NCI-H1436 (cell line): ENCODE results near the gene HBA2.
"Not testable (repeated sequence)": the region's sequence is repeated elsewhere in the genome, so short reads cannot be mapped to it uniquely, and the experiment has no call there.

ENCODE experiments used
- DNase-seq: peaks from one replicate; lab custom pipeline; 2025; lab: John Stamatoyannopoulos, UW

HBA2 gene

DNA sequence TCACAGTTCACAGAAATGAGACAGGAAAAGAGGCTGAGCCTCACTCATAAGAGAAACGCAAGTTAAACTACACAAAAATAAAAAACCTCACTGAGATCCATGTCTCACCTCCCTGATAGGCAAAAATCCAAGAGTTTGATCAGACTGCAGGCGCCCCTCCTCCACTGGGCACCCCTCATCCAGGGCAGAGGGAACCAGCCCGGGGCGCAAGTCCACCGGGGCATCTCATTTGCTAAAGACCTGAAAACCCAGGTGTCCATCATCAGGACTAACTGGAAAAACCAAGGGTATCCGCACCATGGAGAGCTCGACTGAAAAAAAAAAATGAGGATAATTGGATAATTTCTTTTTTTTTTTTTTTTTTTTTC, 17.7 kb upstream of the HBA2 start:
- DNase-seq, result no peak

DNA sequence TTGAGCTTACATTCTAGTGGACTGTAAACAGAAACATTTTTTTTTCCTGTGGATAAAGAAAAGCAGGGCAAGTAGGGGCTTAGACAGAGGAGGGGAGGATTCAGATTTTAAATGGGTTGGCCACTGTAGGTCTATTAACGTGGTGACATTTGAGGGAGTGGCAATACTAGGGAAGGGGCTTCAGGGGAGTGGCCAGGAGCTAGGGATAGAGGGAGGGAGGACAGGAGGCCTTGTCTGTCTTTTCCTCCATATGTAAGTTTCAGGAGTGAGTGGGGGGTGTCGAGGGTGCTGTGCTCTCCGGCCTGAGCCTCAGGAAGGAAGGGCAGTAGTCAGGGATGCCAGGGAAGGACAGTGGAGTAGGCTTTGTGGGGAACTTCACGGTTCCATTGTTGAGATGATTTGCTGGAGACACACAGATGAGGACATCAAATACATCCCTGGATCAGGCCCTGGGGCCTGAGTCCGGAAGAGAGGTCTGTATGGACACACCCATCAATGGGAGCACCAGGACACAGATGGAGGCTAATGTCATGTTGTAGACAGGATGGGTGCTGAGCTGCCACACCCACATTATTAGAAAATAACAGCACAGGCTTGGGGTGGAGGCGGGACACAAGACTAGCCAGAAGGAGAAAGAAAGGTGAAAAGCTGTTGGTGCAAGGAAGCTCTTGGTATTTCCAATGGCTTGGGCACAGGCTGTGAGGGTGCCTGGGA, 13.4 kb upstream of the HBA2 start:
- DNase-seq, result no peak

DNA sequence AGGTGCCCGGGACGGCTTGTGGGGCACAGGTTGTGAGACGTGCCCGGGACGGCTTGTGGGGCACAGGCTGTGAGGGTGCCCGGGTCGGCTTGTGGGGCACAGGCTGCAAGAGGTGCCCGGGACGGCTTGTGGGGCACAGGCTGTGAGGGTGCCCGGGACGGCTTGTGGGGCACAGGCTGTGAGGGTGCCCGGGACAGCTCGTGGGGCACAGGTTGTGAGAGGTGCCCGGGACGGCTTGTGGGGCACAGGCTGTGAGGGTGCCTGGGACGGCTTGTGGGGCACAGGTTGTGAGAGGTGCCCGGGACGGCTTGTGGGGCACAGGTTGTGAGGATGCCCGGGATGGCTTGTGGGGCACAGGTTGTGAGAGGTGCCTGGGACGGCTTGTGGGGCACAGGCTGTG, 12.4 kb upstream of the HBA2 start:
- DNase-seq, result not testable (repeated sequence)

DNA sequence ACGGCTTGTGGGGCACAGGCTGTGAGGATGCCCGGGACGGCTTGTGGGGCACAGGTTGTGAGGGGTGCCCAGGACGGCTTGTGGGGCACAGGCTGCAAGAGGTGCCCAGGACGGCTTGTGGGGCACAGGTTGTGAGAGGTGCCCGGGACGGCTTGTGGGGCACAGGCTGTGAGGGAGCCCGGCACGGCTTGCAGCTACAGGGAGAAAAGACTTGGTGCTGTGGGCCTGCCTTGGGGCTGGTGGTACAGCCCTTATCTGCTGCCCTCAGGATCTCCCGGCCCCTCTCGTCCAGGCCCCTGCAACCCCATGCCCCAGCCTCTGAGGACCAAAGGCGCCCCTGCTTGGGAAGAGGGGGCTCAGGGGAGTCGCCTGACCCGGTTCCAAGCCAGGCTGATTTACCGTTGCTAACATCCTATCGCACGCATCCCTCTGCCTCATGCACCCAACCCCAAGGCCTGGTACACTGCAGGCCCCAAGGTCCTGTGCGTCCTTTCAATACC, 11.9 kb upstream of the HBA2 start:
- DNase-seq, result no peak

DNA sequence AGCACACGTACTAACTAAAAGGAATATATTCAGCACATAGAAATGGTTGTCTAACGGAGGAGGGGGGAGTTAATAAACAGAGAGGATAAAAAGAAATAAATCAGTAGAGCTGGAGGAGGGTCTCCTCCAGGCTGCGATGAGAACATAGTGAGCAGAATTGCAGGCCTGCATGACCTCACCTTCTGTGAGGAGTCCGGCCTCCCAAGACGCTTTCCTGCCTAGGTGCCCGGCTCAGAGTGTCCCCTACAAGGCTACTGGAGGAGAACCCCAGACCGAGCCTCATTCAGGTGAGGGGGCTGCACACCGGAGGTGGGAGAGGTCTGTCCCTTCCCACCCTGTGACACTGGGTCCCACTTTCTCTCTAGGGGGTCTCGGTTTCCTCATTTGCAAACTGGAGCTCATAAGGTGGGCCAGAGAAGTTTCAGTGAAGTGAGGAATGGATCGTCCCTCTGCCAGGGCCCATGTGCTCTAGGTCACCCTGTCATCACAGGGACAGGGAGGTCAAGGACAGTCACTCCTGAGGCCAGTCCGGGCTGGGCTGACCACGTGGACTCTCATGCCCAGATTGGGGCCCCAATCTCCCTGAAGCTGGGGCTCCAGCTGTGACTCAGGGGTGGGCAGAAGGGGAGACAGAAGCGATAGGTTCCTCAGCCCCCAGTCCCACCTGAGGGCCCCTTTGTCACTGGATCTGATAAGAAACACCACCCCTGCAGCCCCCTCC, 10.2 kb upstream of the HBA2 start:
- DNase-seq, result no peak

DNA sequence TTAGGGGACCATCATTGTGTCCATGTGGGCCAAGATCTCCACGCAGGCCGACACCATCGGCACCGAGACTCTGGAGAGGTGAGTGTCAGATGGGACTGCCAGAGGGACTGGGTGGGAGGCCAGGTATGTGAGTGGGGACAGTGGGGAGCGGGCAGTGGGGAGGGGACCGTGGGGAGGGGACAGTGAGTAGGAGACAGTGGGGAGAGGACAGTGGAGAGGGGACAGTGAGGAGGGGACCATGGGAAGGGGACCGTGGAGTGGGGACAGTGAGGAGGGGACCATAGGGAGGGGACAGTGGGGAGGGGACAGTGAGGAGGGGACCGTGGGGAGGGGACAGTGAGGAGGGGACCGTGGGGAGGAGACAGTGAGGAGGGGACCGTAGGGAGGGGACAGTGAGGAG, 9.5 kb upstream of the HBA2 start:
- DNase-seq, result not testable (repeated sequence)

DNA sequence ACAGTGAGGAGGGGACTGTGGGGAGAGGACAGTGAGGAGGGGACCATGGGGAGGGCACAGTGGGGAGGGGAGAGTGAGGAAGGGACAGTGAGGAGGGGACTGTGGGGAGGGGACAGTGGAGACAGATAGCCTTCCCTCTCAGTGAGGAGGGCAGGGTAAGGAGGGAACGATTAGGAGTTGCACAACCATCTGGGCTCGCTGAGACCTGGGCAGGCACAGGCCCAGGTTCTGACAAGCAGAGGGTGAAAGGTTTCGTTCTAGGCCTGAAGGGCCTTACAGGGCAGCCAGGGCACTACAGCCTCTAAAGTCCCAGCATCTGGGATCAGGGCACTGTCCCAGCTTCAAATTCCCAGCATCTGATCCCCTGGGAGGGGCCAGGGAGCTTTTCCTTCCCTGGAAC, 9.0 kb upstream of the HBA2 start:
- DNase-seq, result not testable (repeated sequence)

DNA sequence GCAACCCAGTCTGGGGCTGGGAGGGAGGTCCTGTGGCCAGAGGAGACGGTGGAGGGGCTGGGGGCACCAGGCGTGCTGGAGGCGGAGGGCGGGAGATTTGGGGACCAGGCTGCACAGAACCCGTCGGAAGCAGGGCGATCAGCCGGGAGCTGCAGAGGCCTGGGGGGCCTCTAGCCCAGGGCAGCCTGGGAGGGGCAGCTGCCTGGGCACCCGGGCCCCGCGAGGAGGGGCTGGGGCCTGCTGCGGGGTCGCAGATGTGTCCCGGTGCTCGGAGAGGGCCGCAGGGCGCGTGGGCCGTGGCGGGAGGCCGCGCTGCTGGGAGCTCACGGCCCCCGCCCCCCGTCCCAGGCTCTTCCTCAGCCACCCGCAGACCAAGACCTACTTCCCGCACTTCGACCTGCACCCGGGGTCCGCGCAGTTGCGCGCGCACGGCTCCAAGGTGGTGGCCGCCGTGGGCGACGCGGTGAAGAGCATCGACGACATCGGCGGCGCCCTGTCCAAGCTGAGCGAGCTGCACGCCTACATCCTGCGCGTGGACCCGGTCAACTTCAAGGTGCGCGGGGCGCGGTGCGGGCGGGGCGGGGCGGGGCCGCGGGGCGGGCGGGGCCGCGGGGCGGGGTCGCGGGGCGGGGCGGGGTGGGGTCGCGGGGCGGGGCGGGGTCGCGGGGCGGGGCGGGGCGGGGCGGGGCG, 8.4 kb upstream of the HBA2 start:
- not testable (repeated sequence) for DNase-seq

DNA sequence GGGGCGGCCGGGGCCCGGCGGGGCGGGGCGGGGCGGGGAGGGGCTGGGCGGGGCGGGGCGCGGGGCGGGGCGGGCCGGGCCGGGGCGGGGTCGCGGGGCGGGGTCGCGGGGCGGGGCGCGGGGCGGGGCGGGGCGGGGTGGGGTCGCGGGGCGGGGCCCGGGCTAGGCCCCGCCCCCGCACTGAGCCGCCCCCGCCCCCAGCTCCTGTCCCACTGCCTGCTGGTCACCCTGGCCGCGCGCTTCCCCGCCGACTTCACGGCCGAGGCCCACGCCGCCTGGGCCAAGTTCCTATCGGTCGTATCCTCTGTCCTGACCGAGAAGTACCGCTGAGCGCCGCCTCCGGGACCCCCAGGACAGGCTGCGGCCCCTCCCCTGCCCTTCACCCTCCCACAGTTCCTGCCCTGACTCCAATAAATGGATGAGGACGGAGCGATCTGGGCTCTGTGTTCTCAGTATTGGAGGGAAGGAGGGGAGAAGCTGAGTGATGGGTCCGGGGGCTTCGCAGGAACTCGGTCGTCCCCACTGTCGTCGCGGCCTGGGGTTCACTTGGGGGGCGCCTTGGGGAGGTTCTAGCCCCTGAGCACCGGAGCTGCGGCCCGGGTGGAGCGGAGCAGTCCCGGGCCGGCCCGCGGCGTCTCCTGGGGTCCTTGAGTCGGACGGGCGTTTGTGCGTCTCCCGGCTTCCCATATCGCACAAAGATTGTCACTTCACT, 7.7 kb upstream of the HBA2 start:
- no peak for DNase-seq

DNA sequence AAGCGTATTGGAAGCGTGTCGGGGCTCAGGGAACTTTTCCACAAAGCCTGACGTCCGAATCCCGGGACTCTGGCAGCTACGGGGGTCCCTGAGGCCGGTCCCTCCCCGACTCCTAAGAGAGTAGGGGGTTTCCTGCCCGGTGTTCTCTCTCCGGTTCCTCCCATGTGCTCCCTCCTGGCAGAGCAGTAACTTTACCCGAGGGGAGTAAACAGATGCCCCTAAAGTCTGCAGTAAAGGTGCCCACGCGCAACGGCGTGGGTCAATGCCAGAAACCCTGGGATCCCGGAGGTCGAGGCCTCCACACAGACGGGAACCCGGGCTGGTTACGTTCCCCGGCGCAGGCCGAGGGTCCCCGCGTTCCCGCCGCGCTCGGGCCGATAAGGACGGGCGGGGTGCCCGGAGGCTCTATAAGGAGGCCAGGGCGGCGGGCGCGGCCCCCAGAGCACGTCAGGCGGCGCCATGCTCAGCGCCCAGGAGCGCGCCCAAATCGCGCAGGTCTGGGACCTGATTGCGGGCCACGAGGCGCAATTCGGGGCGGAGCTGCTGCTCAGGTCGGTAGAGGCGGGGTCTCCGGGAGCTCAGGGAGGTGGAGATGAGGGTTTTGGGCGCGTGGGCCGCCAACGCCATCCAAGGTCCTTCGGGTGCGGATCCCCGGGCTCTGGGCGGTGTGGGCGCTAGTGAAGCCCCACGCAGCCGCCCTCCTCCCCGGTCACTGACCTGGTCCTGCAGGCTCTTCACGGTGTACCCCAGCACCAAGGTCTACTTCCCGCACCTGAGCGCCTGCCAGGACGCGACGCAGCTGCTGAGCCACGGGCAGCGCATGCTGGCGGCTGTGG, 6.9 kb upstream of the HBA2 start, which contains the start of gene HBM:
Gene HBM (plus strand): TSS at position 440 of the 836 bp plus-strand sequence. CDS start 20 bp downstream, at position 460.
- no peak for DNase-seq

DNA sequence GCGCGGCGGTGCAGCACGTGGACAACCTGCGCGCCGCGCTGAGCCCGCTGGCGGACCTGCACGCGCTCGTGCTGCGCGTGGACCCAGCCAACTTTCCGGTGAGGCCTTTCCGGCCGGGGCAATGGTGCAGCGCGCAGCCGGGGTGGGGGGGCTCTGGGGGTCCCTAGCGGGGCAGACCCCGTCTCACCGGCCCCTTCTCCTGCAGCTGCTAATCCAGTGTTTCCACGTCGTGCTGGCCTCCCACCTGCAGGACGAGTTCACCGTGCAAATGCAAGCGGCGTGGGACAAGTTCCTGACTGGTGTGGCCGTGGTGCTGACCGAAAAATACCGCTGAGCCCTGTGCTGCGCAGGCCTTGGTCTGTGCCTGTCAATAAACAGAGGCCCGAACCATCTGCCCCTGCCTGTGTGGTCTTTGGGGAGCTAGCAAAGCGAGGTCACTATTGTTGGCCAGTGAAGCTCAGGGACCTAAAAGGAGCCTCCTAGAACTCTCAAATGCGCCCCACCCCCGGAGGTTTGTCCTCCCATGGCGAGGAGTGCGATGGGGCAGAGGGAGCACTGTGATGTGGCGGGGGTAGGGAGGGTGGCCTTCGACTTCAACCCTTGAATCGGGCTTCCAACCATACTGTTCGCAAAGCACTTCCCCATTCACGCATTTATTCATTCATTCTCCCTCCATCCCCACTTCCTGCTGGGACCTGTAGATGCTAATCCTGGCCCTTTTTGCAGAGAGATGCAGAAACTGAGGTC, 6.1 kb upstream of the HBA2 start:
- DNase-seq, result no peak

DNA sequence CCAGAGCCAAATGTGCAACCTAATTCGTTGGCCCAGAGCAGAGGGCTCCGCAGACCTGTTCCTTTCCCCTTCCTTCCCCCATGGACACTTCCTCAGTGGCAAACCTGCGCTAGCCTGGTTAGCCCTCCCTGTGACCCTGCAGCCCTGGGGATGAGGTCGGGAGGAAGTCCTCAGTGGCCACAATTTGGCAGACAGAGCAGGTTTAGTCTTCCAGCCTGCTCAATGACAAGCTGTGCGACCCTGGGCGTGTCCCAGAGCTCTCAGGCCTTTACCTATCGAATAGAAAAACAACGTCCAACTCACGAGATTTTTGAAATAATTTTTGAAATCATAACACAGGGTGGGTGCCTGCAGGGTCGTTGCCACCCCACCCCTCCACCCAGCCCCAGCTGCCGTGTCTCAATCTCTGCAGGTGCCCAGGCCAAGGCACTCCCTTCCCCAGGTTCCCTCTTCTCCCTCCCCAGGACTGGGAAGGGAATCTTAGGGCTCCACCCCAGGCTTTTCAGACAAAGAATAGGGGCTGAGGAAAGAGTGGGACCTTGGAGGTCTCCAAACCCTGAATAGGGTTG, 5.5 kb upstream of the HBA2 start:
- no peak for DNase-seq

DNA sequence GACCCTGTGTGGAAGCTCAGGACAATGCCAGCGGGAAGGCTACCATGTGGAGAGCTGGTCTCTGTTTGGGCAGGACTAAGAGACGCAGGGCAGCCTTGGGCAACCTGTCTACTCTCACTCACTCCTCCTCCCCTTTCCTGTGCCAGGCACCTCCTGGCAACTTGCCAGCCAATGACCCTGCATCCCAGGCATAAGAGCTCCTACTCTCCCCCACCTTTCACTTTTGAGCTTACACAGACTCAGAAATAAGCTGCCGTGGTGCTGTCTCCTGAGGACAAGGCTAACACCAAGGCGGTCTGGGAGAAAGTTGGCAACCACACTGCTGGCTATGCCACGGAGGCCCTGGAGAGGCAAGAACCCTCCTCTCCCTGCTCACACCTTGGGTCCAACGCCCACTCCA, 4.3 kb upstream of the HBA2 start:
- no peak for DNase-seq

DNA sequence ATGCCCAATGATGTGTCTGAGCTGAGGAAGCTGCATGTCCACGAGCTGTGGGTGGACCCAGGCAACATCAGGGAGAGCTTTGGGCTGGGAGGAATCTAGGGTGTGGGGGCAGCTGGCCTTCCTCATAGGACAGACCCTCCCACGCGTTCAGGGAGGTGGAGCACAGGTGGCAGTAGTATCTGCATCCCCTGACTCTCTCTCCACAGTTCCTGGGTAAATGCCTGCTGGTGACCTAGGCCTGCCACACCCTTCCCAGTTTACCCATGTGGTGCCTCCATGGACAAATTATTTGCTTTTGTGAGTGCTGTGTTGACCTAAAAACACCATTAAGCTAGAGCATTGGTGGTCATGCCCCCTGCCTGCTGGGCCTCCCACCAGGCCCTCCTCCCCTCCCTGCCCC, 3.7 kb upstream of the HBA2 start:
- no peak for DNase-seq

DNA sequence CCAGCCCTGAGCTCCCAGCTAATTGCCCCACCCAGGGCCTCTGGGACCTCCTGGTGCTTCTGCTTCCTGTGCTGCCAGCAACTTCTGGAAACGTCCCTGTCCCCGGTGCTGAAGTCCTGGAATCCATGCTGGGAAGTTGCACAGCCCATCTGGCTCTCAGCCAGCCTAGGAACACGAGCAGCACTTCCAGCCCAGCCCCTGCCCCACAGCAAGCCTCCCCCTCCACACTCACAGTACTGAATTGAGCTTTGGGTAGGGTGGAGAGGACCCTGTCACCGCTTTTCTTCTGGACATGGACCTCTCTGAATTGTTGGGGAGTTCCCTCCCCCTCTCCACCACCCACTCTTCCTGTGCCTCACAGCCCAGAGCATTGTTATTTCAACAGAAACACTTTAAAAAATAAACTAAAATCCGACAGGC, 2.6 kb upstream of the HBA2 start:
- DNase-seq, result not testable (repeated sequence)

DNA sequence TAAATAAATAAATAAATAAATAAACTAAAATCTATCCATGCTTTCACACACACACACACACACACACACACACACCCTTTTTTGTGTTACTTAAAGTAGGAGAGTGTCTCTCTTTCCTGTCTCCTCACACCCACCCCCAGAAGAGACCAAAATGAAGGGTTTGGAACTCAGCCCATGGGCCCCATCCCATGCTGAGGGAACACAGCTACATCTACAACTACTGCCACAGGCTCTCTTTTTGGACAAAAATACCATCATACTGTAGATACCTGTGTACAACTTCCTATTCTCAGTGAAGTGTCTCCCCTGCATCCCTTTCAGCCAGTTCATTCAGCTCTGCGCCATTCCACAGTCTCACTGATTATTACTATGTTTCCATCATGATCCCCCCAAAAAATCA, 1.9 kb upstream of the HBA2 start:
- DNase-seq, result no peak

DNA sequence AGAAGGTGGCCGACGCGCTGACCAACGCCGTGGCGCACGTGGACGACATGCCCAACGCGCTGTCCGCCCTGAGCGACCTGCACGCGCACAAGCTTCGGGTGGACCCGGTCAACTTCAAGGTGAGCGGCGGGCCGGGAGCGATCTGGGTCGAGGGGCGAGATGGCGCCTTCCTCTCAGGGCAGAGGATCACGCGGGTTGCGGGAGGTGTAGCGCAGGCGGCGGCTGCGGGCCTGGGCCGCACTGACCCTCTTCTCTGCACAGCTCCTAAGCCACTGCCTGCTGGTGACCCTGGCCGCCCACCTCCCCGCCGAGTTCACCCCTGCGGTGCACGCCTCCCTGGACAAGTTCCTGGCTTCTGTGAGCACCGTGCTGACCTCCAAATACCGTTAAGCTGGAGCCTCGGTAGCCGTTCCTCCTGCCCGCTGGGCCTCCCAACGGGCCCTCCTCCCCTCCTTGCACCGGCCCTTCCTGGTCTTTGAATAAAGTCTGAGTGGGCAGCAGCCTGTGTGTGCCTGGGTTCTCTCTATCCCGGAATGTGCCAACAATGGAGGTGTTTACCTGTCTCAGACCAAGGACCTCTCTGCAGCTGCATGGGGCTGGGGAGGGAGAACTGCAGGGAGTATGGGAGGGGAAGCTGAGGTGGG, 657 bp downstream of the HBA2 start:
- DNase-seq, result not testable (repeated sequence)

DNA sequence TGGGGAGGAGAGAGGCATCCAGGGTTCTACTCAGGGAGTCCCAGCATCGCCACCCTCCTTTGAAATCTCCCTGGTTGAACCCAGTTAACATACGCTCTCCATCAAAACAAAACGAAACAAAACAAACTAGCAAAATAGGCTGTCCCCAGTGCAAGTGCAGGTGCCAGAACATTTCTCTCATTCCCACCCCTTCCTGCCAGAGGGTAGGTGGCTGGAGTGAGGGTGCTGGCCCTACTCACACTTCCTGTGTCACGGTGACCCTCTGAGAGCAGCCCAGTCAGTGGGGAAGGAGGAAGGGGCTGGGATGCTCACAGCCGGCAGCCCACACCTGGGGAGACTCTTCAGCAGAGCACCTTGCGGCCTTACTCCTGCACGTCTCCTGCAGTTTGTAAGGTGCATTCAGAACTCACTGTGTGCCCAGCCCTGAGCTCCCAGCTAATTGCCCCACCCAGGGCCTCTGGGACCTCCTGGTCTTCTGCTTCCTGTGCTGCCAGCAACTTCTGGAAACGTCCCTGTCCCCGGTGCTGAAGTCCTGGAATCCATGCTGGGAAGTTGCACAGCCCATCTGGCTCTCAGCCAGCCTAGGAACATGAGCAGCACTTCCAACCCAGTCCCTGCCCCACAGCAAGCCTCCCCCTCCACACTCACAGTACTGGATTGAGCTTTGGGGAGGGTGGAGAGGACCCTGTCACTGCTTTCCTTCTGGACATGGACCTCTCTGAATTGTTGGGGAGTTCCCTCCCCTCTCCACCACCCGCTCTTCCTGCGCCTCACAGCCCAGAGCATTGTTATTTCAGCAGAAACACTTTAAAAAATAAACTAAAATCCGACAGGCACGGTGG, 1.5 kb downstream of the HBA2 start:
- DNase-seq, result not testable (repeated sequence)
